Measurements from ENCODE around the gene DRAM1. TPM values are rescaled to one million over a fixed set of nuclear protein-coding genes. Genes with fewer than 3 reads are reported as not detected.

The DRAM1 gene
- polyA plus RNA-seq, 1 donor (not counting 4 experiments of a cell fraction or from before 2014, with no cell fraction given) = 21.7 TPM

- H3K27me3 ChIP-seq (ENCODE audit: control insufficient read depth, extremely low read depth, insufficient read depth, low read length) = no peaks in the 10 kb centered on the region
- no peak overlapping the region for H2AFZ ChIP-seq (ENCODE audit: control insufficient read depth, low read length)
- H3K27ac ChIP-seq (ENCODE audit: control insufficient read depth, insufficient read depth, low read length) = no peak overlapping the region
- no peak overlapping the region for H3K4me3 ChIP-seq (ENCODE audit: control insufficient read depth in 2 of 3, extremely low read depth in 1 of 3, insufficient read depth in 2 of 3, low read depth in 1 of 3, low read length in 3 of 3)
- no peaks in the 10 kb centered on the region for H3K4me1 ChIP-seq (ENCODE audit: control insufficient read depth, extremely low read depth, insufficient read depth, low read length)
- no peaks in the 10 kb centered on the region for H3K36me3 ChIP-seq (ENCODE audit: control insufficient read depth in 2 of 2, extremely low read depth in 1 of 2, insufficient read depth in 2 of 2, low read length in 2 of 2)
- dilution Hi-C loops (cut with MboI; ENCODE audit: extremely low pct_ligation_motif_present, low sequenced_read_pairs) = no loop called here
- no peak for FAIRE-seq
- H3K9me3 ChIP-seq (ENCODE audit: control insufficient read depth, low read depth, low read length) = no peaks in the 10 kb centered on the region
- no peaks in the 10 kb centered on the region for H3K79me2 ChIP-seq (ENCODE audit: control insufficient read depth, insufficient read depth, low read length)
- no peak for TF ChIP-seq CTCF (optimal IDR thresholded peaks at IDR 0.05 in 1 of 3, IDR thresholded peaks at IDR 0.05 in 1 of 3, conservative IDR thresholded peaks at IDR 0.05 in 1 of 3; ENCODE audit: extremely low read depth in 1 of 3, insufficient read depth in 2 of 3, low read length in 3 of 3)
- no peak for TF ChIP-seq EZH2 (IDR thresholded peaks at IDR 0.05; ENCODE audit: low read length)
- no peak overlapping the region for H3K4me2 ChIP-seq (ENCODE audit: control insufficient read depth, extremely low read depth, insufficient read depth, low read depth, low read length)
- H3K9me1 ChIP-seq (ENCODE audit: control insufficient read depth, extremely low read depth, insufficient read depth, low read length) = no peaks in the 10 kb centered on the region
- no peaks in the 10 kb centered on the region for H4K20me1 ChIP-seq (ENCODE audit: control insufficient read depth, extremely low read depth, insufficient read depth, low read length)
- H3K9ac ChIP-seq (ENCODE audit: control insufficient read depth, extremely low read depth, insufficient read depth, low read length) = no peak overlapping the region
- DNase-seq (ENCODE audit: low read depth, low spot score) = no peak
Observed at GRCh38 chr12:101946233-101946611, 68.8 kb downstream of the DRAM1 start.

GRCh38 chr12:101947316-101947715 lies 69.9 kb downstream of the DRAM1 start:
- no peaks in the 10 kb centered on the region for H3K9me3 ChIP-seq (ENCODE audit: control insufficient read depth, low read depth, low read length)
- FAIRE-seq (no peak), DNase-seq (ENCODE audit: low read depth, low spot score) (no peak)
- no peaks in the 10 kb centered on the region for H3K4me1 ChIP-seq (ENCODE audit: control insufficient read depth, extremely low read depth, insufficient read depth, low read length)
- no peak overlapping the region for H3K27ac ChIP-seq (ENCODE audit: control insufficient read depth, insufficient read depth, low read length)
- no peaks in the 10 kb centered on the region for H4K20me1 ChIP-seq (ENCODE audit: control insufficient read depth, extremely low read depth, insufficient read depth, low read length)
- no peak overlapping the region for H3K4me3 ChIP-seq (ENCODE audit: control insufficient read depth in 2 of 3, extremely low read depth in 1 of 3, insufficient read depth in 2 of 3, low read depth in 1 of 3, low read length in 3 of 3)
- H3K36me3 ChIP-seq (ENCODE audit: control insufficient read depth in 2 of 2, extremely low read depth in 1 of 2, insufficient read depth in 2 of 2, low read length in 2 of 2) = no peaks in the 10 kb centered on the region
- TF ChIP-seq CTCF (optimal IDR thresholded peaks at IDR 0.05 in 1 of 3, IDR thresholded peaks at IDR 0.05 in 1 of 3, conservative IDR thresholded peaks at IDR 0.05 in 1 of 3; ENCODE audit: extremely low read depth in 1 of 3, insufficient read depth in 2 of 3, low read length in 3 of 3) (no peak), EZH2 (IDR thresholded peaks at IDR 0.05; ENCODE audit: low read length) (no peak)
- H3K4me2 ChIP-seq (ENCODE audit: control insufficient read depth, extremely low read depth, insufficient read depth, low read depth, low read length) = no peak overlapping the region
- H3K27me3 ChIP-seq (ENCODE audit: control insufficient read depth, extremely low read depth, insufficient read depth, low read length) = no peaks in the 10 kb centered on the region
- H3K9ac ChIP-seq (ENCODE audit: control insufficient read depth, extremely low read depth, insufficient read depth, low read length) = no peak overlapping the region
- no peaks in the 10 kb centered on the region for H3K79me2 ChIP-seq (ENCODE audit: control insufficient read depth, insufficient read depth, low read length)
- no peaks in the 10 kb centered on the region for H3K9me1 ChIP-seq (ENCODE audit: control insufficient read depth, extremely low read depth, insufficient read depth, low read length)
- H2AFZ ChIP-seq (ENCODE audit: control insufficient read depth, low read length) = no peak overlapping the region
- dilution Hi-C loops (cut with MboI; ENCODE audit: extremely low pct_ligation_motif_present, low sequenced_read_pairs) = no loop called here

Data from keratinocyte (primary cell).